Measurements from ENCODE around the gene FBXW9.
"Not testable (repeated sequence)": the region's sequence is repeated elsewhere in the genome, so short reads cannot be mapped to it uniquely, and the experiment has no call there.

FBXW9 gene

DNA sequence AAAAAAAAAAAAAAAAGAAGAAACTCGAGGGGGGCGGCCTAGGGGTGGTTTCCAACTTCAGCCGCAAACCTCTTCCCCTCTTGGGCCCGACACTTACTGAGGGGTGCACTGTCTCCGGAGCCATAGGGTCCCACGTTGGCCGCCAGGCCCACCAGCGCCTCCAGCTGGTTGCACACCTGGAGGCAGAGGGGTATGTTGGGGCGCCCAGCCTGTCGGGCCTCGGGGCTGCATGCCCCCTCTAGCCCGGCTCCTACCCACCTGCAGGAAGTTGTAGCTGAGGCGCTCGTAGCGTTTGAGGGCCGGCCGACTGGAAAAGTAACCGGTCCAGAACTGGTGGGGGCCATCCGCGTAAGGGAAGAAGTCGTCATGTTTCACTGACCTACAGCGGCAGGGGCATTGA, 38.5 kb downstream of the FBXW9 start:
- Histone ChIP-seq H3K9me3 (ENCODE audit: control insufficient read depth, low read length) (no peaks in the 10 kb centered on the region), H3K4me1 (ENCODE audit: control insufficient read depth, insufficient read depth, low read length, poor library complexity, severe bottlenecking) (no peaks in the 10 kb centered on the region), H3K36me3 (ENCODE audit: control insufficient read depth, insufficient read depth, low read length) (peaks cover 60% of the 10 kb centered on the region), H3K4me3 (ENCODE audit: insufficient read depth, low read depth, low read length, poor library complexity, severe bottlenecking) (no peak overlapping the region), H3K27ac (ENCODE audit: insufficient read depth, low read length, poor library complexity, severe bottlenecking) (no peak overlapping the region), H3K27me3 (replicated peaks; ENCODE audit: control insufficient read depth, insufficient read depth, low read length, poor library complexity, severe bottlenecking) (no peaks in the 10 kb centered on the region)
- no peak for DNase-seq

DNA sequence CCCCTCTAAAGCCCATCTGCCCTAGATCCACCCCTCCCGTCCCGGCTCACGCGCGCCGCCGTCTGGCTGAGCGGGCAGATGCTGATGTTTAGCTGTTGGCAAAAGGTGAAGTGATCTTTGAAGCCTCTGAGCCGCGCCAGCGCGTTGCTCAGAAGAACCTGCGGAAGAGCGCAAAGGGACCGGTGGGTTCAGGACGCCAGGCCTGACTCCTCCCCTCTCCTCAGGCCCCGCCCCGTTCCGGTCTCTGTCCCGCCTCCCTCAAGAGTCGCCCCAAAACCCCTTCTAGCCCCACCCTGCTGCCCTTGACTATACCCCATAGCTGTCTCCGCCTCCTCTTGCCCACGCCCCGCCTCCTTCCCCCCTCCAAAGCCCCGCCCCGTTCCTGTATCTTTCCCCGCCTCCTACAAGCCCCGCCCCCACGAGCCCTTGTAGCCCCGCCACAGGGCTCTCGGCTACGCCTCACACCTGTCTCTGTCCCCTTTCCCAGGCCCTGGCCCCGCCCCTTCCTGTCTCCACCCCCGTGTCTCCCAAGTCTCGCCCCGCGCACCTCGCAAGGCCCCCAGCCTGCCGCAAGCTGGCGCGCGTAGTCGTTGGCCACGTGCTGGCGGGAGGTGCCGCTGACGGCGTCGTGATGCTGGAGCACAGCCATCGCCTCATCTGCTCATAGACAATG, 39.4 kb downstream of the FBXW9 start:
- H3K4me1 ChIP-seq (ENCODE audit: control insufficient read depth, insufficient read depth, low read length, poor library complexity, severe bottlenecking) = no peaks in the 10 kb centered on the region
- peaks cover 58% of the 10 kb centered on the region for H3K36me3 ChIP-seq (ENCODE audit: control insufficient read depth, insufficient read depth, low read length)
- H3K9me3 ChIP-seq (ENCODE audit: control insufficient read depth, low read length) = no peaks in the 10 kb centered on the region
- H3K27me3 ChIP-seq (replicated peaks; ENCODE audit: control insufficient read depth, insufficient read depth, low read length, poor library complexity, severe bottlenecking) = no peaks in the 10 kb centered on the region
- no peak overlapping the region for H3K27ac ChIP-seq (ENCODE audit: insufficient read depth, low read length, poor library complexity, severe bottlenecking)
- DNase-seq = no peak
- H3K4me3 ChIP-seq (ENCODE audit: insufficient read depth, low read depth, low read length, poor library complexity, severe bottlenecking) = no peak overlapping the region

DNA sequence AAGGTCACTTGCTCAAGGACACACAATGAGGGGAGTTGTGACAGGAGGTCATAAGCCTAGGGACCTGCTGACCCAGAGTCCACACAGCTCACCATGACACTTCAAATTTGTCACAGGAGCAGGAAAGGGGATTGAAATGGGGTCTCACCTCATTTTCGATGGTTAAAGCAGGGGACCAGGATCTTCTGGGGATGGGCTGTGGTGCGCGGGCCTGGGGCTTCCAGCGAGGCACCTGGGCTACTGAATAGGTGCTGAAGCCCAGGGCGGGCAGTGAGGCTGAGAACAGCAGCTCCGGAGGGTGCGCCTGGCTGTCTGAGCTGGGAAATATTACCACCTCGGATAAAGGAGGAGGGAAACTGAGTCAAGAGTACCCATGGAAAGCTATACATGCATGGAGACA, 40.9 kb downstream of the FBXW9 start:
- Histone ChIP-seq H3K27me3 (replicated peaks; ENCODE audit: control insufficient read depth, insufficient read depth, low read length, poor library complexity, severe bottlenecking) (no peaks in the 10 kb centered on the region), H3K36me3 (ENCODE audit: control insufficient read depth, insufficient read depth, low read length) (peaks cover 48% of the 10 kb centered on the region), H3K27ac (ENCODE audit: insufficient read depth, low read length, poor library complexity, severe bottlenecking) (no peak overlapping the region), H3K4me3 (ENCODE audit: insufficient read depth, low read depth, low read length, poor library complexity, severe bottlenecking) (no peak overlapping the region), H3K9me3 (ENCODE audit: control insufficient read depth, low read length) (no peaks in the 10 kb centered on the region), H3K4me1 (ENCODE audit: control insufficient read depth, insufficient read depth, low read length, poor library complexity, severe bottlenecking) (no peaks in the 10 kb centered on the region)
- no peak for DNase-seq

DNA sequence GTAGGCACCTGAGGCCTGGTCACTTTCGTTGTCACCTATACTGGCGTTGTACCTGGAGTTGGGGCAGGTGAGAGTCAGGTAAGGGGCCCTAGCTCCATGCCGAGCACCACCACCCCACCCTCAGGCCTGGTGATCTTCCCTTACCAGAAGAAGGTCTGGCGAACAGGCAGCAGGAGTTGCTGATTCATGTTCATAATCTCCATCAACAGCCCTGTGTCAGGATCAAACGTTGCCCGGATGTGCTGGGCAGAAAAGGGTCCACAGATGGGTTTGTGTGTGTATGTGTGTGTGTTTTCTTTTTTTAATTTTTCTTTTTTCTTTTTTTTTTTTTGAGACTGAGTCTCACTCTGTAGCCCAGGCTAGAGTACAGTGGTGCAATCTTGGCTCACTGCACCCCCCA, 44.2 kb downstream of the FBXW9 start:
- Histone ChIP-seq H3K27me3 (replicated peaks; ENCODE audit: control insufficient read depth, insufficient read depth, low read length, poor library complexity, severe bottlenecking) (no peaks in the 10 kb centered on the region), H3K27ac (ENCODE audit: insufficient read depth, low read length, poor library complexity, severe bottlenecking) (no peak overlapping the region), H3K9me3 (ENCODE audit: control insufficient read depth, low read length) (no peaks in the 10 kb centered on the region), H3K4me1 (ENCODE audit: control insufficient read depth, insufficient read depth, low read length, poor library complexity, severe bottlenecking) (no peaks in the 10 kb centered on the region), H3K36me3 (ENCODE audit: control insufficient read depth, insufficient read depth, low read length) (peaks cover 36% of the 10 kb centered on the region), H3K4me3 (ENCODE audit: insufficient read depth, low read depth, low read length, poor library complexity, severe bottlenecking) (no peak overlapping the region)
- no peak for DNase-seq

DNA sequence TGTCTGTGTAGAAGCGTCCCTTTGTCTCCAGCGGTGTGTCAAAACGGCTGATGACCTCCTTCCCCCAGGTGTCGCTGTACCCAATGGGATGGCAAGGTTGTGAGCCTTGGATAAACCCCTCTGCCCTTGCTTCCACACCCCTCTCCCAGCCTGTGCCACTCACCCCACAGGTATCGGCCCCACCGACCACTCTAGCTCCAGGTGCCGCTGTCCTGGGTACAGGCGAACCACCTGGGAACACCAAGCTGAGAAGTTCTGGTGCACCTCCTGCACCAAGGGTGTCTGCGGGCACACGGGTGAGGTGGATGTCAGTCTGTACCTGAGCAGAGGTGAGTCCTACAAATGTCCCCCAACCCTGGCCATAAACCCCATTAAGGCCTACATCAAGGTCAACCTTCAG, 46.5 kb downstream of the FBXW9 start:
- H3K4me3 ChIP-seq (ENCODE audit: insufficient read depth, low read depth, low read length, poor library complexity, severe bottlenecking) = no peak overlapping the region
- H3K9me3 ChIP-seq (ENCODE audit: control insufficient read depth, low read length) = no peaks in the 10 kb centered on the region
- peaks cover 13% of the 10 kb centered on the region for H3K36me3 ChIP-seq (ENCODE audit: control insufficient read depth, insufficient read depth, low read length)
- DNase-seq = no peak
- H3K27ac ChIP-seq (ENCODE audit: insufficient read depth, low read length, poor library complexity, severe bottlenecking) = no peak overlapping the region
- no peaks in the 10 kb centered on the region for H3K27me3 ChIP-seq (replicated peaks; ENCODE audit: control insufficient read depth, insufficient read depth, low read length, poor library complexity, severe bottlenecking)
- no peaks in the 10 kb centered on the region for H3K4me1 ChIP-seq (ENCODE audit: control insufficient read depth, insufficient read depth, low read length, poor library complexity, severe bottlenecking)

DNA sequence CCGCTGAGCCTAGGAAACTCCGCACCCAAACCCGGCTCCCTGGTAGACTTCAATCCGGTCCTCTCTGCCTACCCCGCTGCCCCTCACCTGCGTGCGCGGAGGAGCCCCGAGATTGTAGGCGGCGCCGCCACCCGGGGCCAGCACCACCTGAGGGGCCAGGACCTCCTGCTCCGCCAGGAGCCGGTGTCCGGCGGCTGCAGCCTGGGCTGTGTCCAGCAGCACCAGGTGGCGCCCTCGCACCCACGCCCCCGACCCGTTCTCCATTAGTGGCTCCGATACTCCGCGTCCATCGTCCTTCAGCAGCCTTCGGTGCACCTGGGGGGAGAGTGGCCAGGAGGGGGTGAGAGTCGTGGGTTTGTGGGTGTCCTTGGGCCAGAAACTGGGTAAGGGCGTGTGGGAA, 48.3 kb downstream of the FBXW9 start:
- H3K4me3 ChIP-seq (ENCODE audit: insufficient read depth, low read depth, low read length, poor library complexity, severe bottlenecking) = no peak overlapping the region
- no peaks in the 10 kb centered on the region for H3K9me3 ChIP-seq (ENCODE audit: control insufficient read depth, low read length)
- H3K27ac ChIP-seq (ENCODE audit: insufficient read depth, low read length, poor library complexity, severe bottlenecking) = no peak overlapping the region
- H3K27me3 ChIP-seq (replicated peaks; ENCODE audit: control insufficient read depth, insufficient read depth, low read length, poor library complexity, severe bottlenecking) = no peaks in the 10 kb centered on the region
- H3K36me3 ChIP-seq (ENCODE audit: control insufficient read depth, insufficient read depth, low read length) = peaks cover 6% of the 10 kb centered on the region
- DNase-seq = no peak
- H3K4me1 ChIP-seq (ENCODE audit: control insufficient read depth, insufficient read depth, low read length, poor library complexity, severe bottlenecking) = no peaks in the 10 kb centered on the region

DNA sequence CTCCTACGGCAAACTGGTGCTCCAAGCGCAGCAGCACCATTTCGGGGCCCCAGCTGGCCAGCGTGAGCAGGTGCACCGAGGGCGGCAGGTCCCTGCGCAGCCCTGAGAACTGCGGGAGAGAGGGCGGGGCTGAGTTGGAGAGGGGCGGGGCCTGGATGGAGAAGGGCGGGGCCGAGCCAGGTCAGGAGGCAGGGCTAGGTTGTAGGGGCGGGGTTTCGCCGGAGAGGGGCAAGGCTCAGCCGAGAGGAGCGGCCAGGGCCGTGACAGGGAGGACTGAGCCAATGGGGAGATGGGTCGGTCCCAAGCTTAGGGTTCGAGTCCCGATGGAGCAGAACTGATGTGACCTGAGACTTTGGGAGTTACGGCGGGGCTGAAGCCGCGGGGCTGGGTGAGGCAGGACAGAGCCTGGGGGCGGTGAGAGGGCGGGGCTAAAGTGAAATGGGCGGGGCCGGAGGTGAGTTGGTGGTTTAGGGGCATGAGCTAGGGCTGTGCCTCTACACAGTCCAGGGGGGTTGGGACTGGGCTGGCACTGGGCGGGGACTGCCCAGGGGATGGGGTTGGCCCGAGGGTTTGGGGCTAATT, 48.9 kb downstream of the FBXW9 start:
- no peak for DNase-seq
- no peak overlapping the region for H3K27ac ChIP-seq (ENCODE audit: insufficient read depth, low read length, poor library complexity, severe bottlenecking)
- peaks cover 6% of the 10 kb centered on the region for H3K36me3 ChIP-seq (ENCODE audit: control insufficient read depth, insufficient read depth, low read length)
- H3K9me3 ChIP-seq (ENCODE audit: control insufficient read depth, low read length) = no peaks in the 10 kb centered on the region
- no peak overlapping the region for H3K4me3 ChIP-seq (ENCODE audit: insufficient read depth, low read depth, low read length, poor library complexity, severe bottlenecking)
- no peaks in the 10 kb centered on the region for H3K4me1 ChIP-seq (ENCODE audit: control insufficient read depth, insufficient read depth, low read length, poor library complexity, severe bottlenecking)
- H3K27me3 ChIP-seq (replicated peaks; ENCODE audit: control insufficient read depth, insufficient read depth, low read length, poor library complexity, severe bottlenecking) = no peaks in the 10 kb centered on the region

DNA sequence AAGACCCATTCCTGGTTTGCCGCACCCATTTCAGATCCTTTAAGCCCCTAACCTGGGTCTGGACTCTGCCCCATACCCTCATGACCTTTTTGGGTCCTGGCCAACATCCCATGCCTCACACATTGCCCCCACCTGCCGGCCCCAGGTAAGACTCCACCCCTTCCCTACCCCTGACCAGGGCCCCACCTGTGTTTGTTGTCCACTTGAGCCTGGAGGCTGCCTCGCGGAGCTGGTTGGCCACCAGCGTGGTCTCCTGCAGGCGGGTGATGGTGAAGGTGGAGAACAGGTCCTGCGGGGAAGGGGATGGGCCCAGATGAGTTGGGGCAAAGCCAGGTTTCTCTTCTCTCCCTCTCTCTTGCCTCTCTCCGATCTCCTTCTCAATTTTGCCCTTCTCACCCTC, 49.4 kb downstream of the FBXW9 start:
- peaks cover 3% of the 10 kb centered on the region for H3K36me3 ChIP-seq (ENCODE audit: control insufficient read depth, insufficient read depth, low read length)
- no peaks in the 10 kb centered on the region for H3K27me3 ChIP-seq (replicated peaks; ENCODE audit: control insufficient read depth, insufficient read depth, low read length, poor library complexity, severe bottlenecking)
- H3K4me1 ChIP-seq (ENCODE audit: control insufficient read depth, insufficient read depth, low read length, poor library complexity, severe bottlenecking) = no peaks in the 10 kb centered on the region

DNA sequence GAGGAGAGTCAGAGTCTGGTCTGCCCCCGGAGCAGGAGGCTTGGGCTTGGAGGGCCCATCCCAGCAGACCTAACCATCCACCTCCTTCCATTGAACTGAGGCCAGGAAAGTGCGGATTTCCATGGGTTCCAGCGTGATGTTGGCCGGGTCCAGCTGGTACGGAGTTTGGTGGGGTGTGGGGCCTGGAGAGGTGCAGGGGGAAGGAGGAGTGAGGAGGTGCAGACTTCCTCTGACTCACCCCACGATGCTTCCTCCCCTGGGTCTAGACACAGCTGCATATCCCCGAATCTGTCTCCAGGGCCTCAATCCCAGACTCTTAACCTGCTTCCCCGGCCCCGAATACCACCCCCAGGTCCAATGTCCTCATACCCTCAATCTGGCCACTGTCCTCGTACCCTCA, 49.9 kb downstream of the FBXW9 start:
- H3K27me3 ChIP-seq (replicated peaks; ENCODE audit: control insufficient read depth, insufficient read depth, low read length, poor library complexity, severe bottlenecking) = no peaks in the 10 kb centered on the region
- no peak for DNase-seq
- no peak overlapping the region for H3K4me3 ChIP-seq (ENCODE audit: insufficient read depth, low read depth, low read length, poor library complexity, severe bottlenecking)
- no peaks in the 10 kb centered on the region for H3K4me1 ChIP-seq (ENCODE audit: control insufficient read depth, insufficient read depth, low read length, poor library complexity, severe bottlenecking)
- no peak overlapping the region for H3K27ac ChIP-seq (ENCODE audit: insufficient read depth, low read length, poor library complexity, severe bottlenecking)
- H3K36me3 ChIP-seq (ENCODE audit: control insufficient read depth, insufficient read depth, low read length) = peaks cover 3% of the 10 kb centered on the region
- no peaks in the 10 kb centered on the region for H3K9me3 ChIP-seq (ENCODE audit: control insufficient read depth, low read length)

More for the DNA sequence above, 49.4 kb downstream of the FBXW9 start:
- DNase-seq = no peak
- no peaks in the 10 kb centered on the region for H3K9me3 ChIP-seq (ENCODE audit: control insufficient read depth, low read length)
- H3K4me3 ChIP-seq (ENCODE audit: insufficient read depth, low read depth, low read length, poor library complexity, severe bottlenecking) = no peak overlapping the region
- H3K27ac ChIP-seq (ENCODE audit: insufficient read depth, low read length, poor library complexity, severe bottlenecking) = no peak overlapping the region

DNA sequence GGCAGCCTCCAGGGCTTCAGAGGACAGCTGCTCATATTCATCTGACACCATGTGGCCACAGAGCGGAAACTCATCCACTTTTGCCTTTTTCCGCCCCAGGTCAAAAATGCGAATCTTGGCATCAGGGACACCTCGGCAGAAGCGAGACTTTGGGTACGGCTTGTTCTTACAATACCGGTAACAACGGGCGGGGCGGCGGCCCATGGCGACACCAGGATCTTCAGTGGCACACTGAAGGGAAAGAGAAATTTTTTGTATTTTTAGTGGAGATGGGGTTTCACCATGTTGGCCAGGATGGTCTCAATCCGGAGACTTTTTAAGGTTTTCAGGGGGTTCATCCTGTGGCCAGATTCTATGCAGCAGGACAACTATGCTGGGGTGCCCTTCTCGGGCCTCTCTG, 52.7 kb downstream of the FBXW9 start:
- not testable (repeated sequence) for H3K36me3 ChIP-seq (ENCODE audit: control insufficient read depth, insufficient read depth, low read length); H3K4me1 ChIP-seq (ENCODE audit: control insufficient read depth, insufficient read depth, low read length, poor library complexity, severe bottlenecking); H3K4me3 ChIP-seq (ENCODE audit: insufficient read depth, low read depth, low read length, poor library complexity, severe bottlenecking); DNase-seq; H3K27ac ChIP-seq (ENCODE audit: insufficient read depth, low read length, poor library complexity, severe bottlenecking); H3K27me3 ChIP-seq (replicated peaks; ENCODE audit: control insufficient read depth, insufficient read depth, low read length, poor library complexity, severe bottlenecking); H3K9me3 ChIP-seq (ENCODE audit: control insufficient read depth, low read length)

Measured in effector memory CD4-positive, alpha-beta T cell (primary cell).